ENCODE results near the gene DDX1.

Gene DDX1

DNA sequence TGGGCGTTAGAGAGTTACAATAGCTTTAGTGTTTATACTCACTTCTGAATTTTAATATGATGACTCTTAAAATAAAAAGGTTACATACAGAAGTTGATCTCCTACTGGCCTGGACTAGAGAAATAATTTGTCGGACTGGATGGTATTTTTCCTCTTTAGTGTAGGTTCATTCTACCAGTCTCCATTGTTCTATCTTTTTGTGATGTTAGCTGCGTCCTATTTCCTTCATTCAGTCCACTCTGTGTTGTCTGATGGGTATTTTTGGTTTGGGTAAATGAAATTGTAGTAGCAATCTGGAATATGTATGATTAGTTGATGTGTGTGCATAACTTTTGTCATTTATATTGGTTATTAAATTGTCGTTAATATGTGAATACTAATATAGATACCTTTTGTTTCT is 5.3 kb downstream of the DDX1 start:
- H3K27ac ChIP-seq: no peak overlapping the region
- TF ChIP-seq, protein P1, sequence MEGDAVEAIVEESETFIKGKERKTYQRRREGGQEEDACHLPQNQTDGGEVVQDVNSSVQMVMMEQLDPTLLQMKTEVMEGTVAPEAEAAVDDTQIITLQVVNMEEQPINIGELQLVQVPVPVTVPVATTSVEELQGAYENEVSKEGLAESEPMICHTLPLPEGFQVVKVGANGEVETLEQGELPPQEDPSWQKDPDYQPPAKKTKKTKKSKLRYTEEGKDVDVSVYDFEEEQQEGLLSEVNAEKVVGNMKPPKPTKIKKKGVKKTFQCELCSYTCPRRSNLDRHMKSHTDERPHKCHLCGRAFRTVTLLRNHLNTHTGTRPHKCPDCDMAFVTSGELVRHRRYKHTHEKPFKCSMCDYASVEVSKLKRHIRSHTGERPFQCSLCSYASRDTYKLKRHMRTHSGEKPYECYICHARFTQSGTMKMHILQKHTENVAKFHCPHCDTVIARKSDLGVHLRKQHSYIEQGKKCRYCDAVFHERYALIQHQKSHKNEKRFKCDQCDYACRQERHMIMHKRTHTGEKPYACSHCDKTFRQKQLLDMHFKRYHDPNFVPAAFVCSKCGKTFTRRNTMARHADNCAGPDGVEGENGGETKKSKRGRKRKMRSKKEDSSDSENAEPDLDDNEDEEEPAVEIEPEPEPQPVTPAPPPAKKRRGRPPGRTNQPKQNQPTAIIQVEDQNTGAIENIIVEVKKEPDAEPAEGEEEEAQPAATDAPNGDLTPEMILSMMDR (IDR thresholded peaks at IDR 0.05): no peak
- TF ChIP-seq ZFX (IDR thresholded peaks at IDR 0.05; ENCODE audit: borderline replicate concordance): no peak

DNA sequence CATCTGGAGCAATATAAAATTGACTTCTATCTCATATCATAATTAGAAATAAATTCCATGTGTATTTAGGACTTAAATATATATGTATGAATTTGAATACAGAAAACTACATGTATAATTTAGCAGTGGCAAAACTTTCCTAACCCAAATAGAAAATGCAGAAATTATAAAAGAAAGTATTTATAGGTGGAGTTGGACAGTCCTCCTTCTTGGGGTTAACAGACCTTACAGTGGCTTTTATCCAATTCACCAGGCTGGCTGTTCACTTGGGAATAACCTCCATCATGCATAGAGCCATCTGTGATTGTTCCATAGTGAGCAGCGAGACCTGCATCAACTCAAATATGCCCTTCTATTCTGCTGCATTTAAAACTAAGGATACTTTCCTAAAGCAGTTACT is 8.3 kb downstream of the DDX1 start:
- no peak overlapping the region for H3K27ac ChIP-seq
- no peak for TF ChIP-seq ZFX (IDR thresholded peaks at IDR 0.05; ENCODE audit: borderline replicate concordance)
- TF ChIP-seq, protein P1 (IDR thresholded peaks at IDR 0.05): no peak

DNA sequence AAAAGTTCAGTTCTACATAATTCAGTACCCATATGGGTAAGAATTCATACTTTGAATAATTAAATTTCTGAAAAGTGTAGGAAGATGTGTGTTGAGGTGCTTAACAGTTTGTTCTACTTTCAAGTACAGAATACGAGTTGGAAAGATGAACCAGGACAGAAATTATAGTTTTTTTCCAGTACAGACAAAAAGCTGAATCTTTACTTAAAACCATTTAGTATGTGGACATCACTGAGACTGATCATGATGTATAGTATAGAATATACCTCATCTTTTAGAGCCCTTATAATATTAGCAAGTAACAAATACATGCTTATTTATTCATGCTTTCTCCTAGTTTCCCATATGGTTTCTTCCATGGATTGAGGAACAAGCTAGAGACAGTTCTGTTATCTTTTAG is 10.0 kb downstream of the DDX1 start:
- no peak for TF ChIP-seq ZFX (IDR thresholded peaks at IDR 0.05; ENCODE audit: borderline replicate concordance)
- TF ChIP-seq, protein P1 (IDR thresholded peaks at IDR 0.05): no peak
- no peak overlapping the region for H3K27ac ChIP-seq

DNA sequence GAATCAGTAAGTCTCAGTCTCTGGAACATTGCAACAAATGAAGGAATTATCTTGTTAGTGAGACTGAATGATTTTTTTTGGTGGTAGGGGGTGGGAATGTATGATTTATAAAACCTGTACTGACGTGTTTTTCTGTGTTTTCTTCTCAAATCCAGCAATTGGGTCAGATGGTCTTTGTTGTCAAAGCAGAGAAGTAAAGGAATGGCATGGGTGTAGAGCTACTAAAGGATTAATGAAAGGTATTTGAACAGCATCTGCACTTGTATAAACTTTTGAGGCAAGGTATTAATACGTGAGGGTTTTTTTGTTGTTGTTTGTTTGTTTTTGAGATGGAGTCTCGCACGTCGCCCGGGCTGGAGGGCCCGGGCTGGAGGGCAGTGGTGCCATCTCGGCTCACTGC is 10.7 kb downstream of the DDX1 start:
- TF ChIP-seq, protein P1 (IDR thresholded peaks at IDR 0.05): no peak
- no peak for TF ChIP-seq ZFX (IDR thresholded peaks at IDR 0.05; ENCODE audit: borderline replicate concordance)
- no peak overlapping the region for H3K27ac ChIP-seq

DNA sequence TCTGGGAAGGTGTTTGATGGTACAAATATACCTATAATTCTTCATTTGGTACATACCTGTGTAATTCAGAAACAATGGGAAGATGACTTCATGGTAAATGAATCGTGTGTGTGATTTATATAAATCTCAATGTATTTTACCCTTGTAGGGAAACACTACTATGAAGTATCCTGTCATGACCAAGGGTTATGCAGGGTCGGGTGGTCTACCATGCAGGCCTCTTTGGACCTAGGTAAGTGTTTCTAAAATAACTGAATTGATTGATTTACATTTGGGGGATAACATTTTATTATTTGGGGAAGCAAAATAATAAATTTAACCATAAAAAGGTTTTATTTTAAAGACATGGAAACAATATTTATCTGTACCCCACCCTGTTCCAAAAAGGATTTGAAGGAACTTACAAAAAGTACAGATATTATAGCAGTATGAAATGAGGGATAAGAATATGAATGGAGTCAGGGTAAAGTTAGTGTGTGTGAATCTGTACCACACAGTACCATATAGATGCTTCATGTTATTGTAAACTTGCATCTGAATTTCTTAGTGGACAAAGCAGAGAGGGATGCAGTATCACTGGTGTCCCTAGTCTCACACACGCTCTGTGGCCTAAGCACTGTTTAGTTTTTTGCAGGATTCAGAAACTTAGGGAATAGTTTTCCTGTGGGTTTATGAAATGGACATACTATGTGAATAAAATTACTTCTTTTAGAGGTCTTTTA is 11.5 kb downstream of the DDX1 start:
- H3K27ac ChIP-seq: no peak overlapping the region
- TF ChIP-seq ZFX (IDR thresholded peaks at IDR 0.05; ENCODE audit: borderline replicate concordance): no peak
- TF ChIP-seq, protein P1 (IDR thresholded peaks at IDR 0.05): no peak

DNA sequence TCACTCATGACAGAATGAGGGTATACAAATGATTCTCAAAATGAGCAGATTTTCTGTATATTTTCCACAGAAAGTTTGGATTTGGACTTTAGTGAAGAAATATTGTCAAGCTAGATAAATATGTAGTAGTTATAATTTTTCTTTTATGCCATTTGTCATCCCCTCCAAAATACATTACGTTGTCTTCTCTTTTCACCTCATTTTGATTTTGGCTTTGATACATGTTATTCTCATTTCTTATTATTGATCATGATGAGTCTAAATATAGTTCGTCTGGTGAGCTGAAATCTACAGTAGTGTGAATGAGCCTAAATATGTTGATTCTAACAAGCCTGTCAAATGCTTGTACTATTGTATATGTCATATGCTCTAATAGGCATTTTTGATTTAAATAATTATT is 12.3 kb downstream of the DDX1 start:
- no peak overlapping the region for H3K27ac ChIP-seq
- no peak for TF ChIP-seq ZFX (IDR thresholded peaks at IDR 0.05; ENCODE audit: borderline replicate concordance)
- TF ChIP-seq, protein P1 (IDR thresholded peaks at IDR 0.05): no peak

DNA sequence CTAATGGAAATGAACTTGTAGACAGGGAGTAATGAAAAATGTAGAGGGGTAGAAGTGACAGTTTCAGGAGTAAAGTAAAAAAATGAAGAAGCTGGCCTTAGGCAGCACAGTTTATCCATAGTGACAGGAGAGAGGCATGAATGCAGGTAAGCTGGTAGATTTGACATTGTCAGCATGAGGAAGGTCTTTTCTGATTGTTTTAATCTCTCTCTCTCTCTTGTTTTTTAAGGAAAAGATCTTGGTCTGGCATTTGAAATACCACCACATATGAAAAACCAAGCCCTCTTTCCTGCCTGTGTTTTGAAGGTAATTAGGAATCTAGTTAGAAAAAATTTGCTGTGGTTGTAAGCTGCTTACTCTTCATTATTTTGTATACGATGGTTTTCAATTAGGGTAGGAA is 14.1 kb downstream of the DDX1 start:
- TF ChIP-seq, protein P1 (IDR thresholded peaks at IDR 0.05): no peak
- no peak for TF ChIP-seq ZFX (IDR thresholded peaks at IDR 0.05; ENCODE audit: borderline replicate concordance)
- H3K27ac ChIP-seq: no peak overlapping the region
